GM21619 (cell line): ENCODE measurements around the gene ADCY9.

Experiments used
- ATAC-seq: cut with Tn5 transposase; IDR thresholded peaks from one replicate; pipeline ENCODE4 v1.9.1; 2021; ENCODE audit not compliant: unreplicated experiment

Gene ADCY9

GRCh38 chr16:3924763-3925162 is 191.5 kb downstream of the ADCY9 start:
- ATAC-seq, result no peak

DNA sequence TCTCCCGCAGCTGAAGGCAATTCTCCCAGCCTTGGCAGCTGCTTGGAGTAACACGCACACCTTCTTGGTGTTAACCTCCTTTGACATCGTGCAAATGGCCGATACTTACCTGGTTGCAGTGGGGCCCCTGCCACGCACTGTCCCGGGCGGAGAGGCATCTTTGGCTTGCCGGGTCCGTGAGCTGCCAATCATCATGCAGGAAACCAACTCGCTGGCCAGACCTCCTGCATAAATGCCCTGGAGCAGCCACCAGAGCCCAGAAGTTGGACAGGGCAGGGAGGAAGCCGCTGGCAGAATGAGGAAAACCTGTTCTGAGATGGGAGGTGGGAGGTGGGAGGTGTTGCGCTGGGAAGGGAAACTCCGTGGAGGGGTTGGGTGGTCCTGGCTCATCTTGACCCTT is 194.0 kb downstream of the ADCY9 start:
- no peak for ATAC-seq

GRCh38 chr16:3920206-3920605 is 196.0 kb downstream of the ADCY9 start:
- no peak for ATAC-seq

DNA sequence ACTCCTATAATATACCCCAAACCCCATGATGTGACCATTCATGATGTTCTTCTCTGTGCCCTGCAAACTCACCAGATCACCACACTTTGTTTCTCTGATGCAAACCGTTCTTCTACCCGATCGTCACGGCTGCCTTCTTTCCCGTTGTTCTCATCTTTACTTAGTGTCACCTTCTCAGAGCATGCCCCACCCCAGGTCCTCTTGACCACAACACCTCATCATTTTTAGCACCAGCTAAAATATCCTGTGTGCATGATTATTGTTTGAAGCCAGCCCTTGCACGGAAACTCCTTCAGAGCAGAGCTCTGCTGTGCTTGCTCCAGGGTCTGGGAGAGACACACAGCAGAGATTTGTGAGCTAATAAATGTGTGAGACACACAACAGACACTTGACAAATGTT is 196.8 kb downstream of the ADCY9 start:
- ATAC-seq, result no peak

- ATAC-seq, result no peak
These were observed 200.6 kb downstream of the ADCY9 start for GRCh38 chr16:3915426-3916260.

GRCh38 chr16:3912897-3913296 is 203.3 kb downstream of the ADCY9 start:
- no peak for ATAC-seq
